T-helper 17 cell (primary cell): ENCODE results near the gene CAMK2B. TPM values are rescaled to one million over a fixed set of nuclear protein-coding genes. Genes with fewer than 3 reads are reported as not detected.
"Not testable (repeated sequence)": the region's sequence is repeated elsewhere in the genome, so short reads cannot be mapped to it uniquely, and the experiment has no call there.

Experiments used
- ATAC-seq: fragments of 150-1000 bp; cut with Tn5 transposase; 2 replicates; pipeline ENCODE4 v1.10.0; 2021; ENCODE audit warnings: mild to moderate bottlenecking, moderate library complexity
- DNase-seq, 3 donors: peaks; one replicate each; pipeline versions ENCODE4 v3.0.0 to v3.0.0-alpha.2; 2020 to 2021
- H3K9me3 ChIP-seq: one replicate; pipeline ENCODE4 v1.7.0; 2013; ENCODE audit warnings: low read length, mild to moderate bottlenecking; ENCODE audit not compliant: control insufficient read depth, poor library complexity, severe bottlenecking
- H3K27ac Mint-ChIP-seq: one replicate; pipeline ENCODE4 v1.8.0; 2022; ENCODE audit warnings: mild to moderate bottlenecking, moderate library complexity, mixed read lengths
- H3K27me3 Mint-ChIP-seq: one replicate; pipeline ENCODE4 v1.8.0; 2022; ENCODE audit warnings: mixed read lengths
- H3K36me3 Mint-ChIP-seq: one replicate; pipeline ENCODE4 v1.8.0; 2022; ENCODE audit warnings: low read depth, mixed read lengths
- H3K4me1 Mint-ChIP-seq: one replicate; pipeline ENCODE4 v1.8.0; 2022; ENCODE audit warnings: mild to moderate bottlenecking, mixed read lengths
- H3K4me3 Mint-ChIP-seq: one replicate; pipeline ENCODE4 v1.8.0; 2022; ENCODE audit warnings: mild to moderate bottlenecking, moderate library complexity, mixed read lengths
- total RNA-seq, 4 donors: library from RNA in 2 of 4; stranded (reverse) in 2 of 4; gene quantifications; one replicate each; pipeline ENCODE4 v1.2.3 and lab custom pipeline; 2022 to 2026

Gene CAMK2B
- total RNA-seq, 2 donors from 2014 or later = 0.31 TPM; not detected in 1

- peaks cover 43% of the 10 kb centered on the region for H3K27me3 Mint-ChIP-seq
- ATAC-seq (no peak), DNase-seq (no peak)
- no peaks in the 10 kb centered on the region for H3K9me3 ChIP-seq
- H3K4me3 Mint-ChIP-seq = no peak overlapping the region
- H3K36me3 Mint-ChIP-seq = peaks cover 2% of the 10 kb centered on the region
- no peaks in the 10 kb centered on the region for H3K4me1 Mint-ChIP-seq
- no peak overlapping the region for H3K27ac Mint-ChIP-seq
Observed at GRCh38 chr7:44173911-44174693, 151.3 kb downstream of the CAMK2B start.

- peaks cover 2% of the 10 kb centered on the region for H3K36me3 Mint-ChIP-seq
- H3K27me3 Mint-ChIP-seq = peaks cover 35% of the 10 kb centered on the region
- ATAC-seq (no peak), DNase-seq (no peak)
- no peaks in the 10 kb centered on the region for H3K4me1 Mint-ChIP-seq
- no peak overlapping the region for H3K4me3 Mint-ChIP-seq
- no peaks in the 10 kb centered on the region for H3K9me3 ChIP-seq
- H3K27ac Mint-ChIP-seq = no peak overlapping the region
Observed at GRCh38 chr7:44172803-44173424, 152.5 kb downstream of the CAMK2B start.

- Mint-ChIP-seq H3K4me3 (no peak overlapping the region), H3K27ac (no peak overlapping the region), H3K36me3 (peaks cover 2% of the 10 kb centered on the region), H3K27me3 (peaks cover 29% of the 10 kb centered on the region), H3K4me1 (no peaks in the 10 kb centered on the region)
- H3K9me3 ChIP-seq = no peaks in the 10 kb centered on the region
- ATAC-seq (no peak), DNase-seq (no peak)
Observed at GRCh38 chr7:44172352-44172751, 153.0 kb downstream of the CAMK2B start.

- H3K9me3 ChIP-seq, ATAC-seq, H3K4me1 Mint-ChIP-seq, H3K36me3 Mint-ChIP-seq, H3K4me3 Mint-ChIP-seq, DNase-seq, H3K27ac Mint-ChIP-seq: not testable (repeated sequence)
- H3K27me3 Mint-ChIP-seq = peaks cover 25% of the 10 kb centered on the region
Observed at GRCh38 chr7:44171901-44172300, 153.5 kb downstream of the CAMK2B start.

GRCh38 chr7:44167920-44168319, 157.5 kb downstream of the CAMK2B start:
- H3K9me3 ChIP-seq = no peaks in the 10 kb centered on the region
- no peaks in the 10 kb centered on the region for H3K36me3 Mint-ChIP-seq
- no peak for DNase-seq
- no peak overlapping the region for H3K27ac Mint-ChIP-seq
- H3K27me3 Mint-ChIP-seq = peaks cover 9% of the 10 kb centered on the region
- no peaks in the 10 kb centered on the region for H3K4me1 Mint-ChIP-seq
- H3K4me3 Mint-ChIP-seq = no peak overlapping the region
- no peak for ATAC-seq

Other genes starting within 250 kb of the CAMK2B start
- 10 to 100 TPM; 27.2 to 29.7 TPM for gene POLM, start 243.1 kb downstream of the CAMK2B start, total RNA-seq
- 1 to 10 TPM; 1.1 to 4.2 TPM for gene AEBP1, start 221.2 kb downstream of the CAMK2B start, total RNA-seq
- 10 to 100 TPM; 46.3 to 53.3 TPM for gene POLD2, start 202.0 kb downstream of the CAMK2B start, total RNA-seq
- not detected for gene MYL7, start 184.3 kb downstream of the CAMK2B start, total RNA-seq
- gene GCK, start 136.2 kb downstream of the CAMK2B start, total RNA-seq = under 1 TPM in 1 of 2 donors, not detected in 1; 0.45 TPM
- gene YKT6, start 124.6 kb downstream of the CAMK2B start, total RNA-seq = 10 to 100 TPM; 68.2 to 68.9 TPM
- 10 to 100 TPM; 61.4 to 69.2 TPM for gene NUDCD3, start 165.1 kb upstream of the CAMK2B start, total RNA-seq
- gene NPC1L1, start 215.7 kb upstream of the CAMK2B start, total RNA-seq = under 1 TPM in 1 of 2 donors, not detected in 1; 0.08 TPM
- 100 to 1,000 TPM in 1 of 2 donors, 10 to 100 TPM in 1; 95.7 to 101 TPM for gene DDX56, start 248.3 kb upstream of the CAMK2B start, total RNA-seq